GM23338 (cell line): Measurements from ENCODE around the gene KDSR. TPM values are rescaled to one million over a fixed set of nuclear protein-coding genes. Genes with fewer than 3 reads are reported as not detected.

Experiments used
- ATAC-seq: fragments of 200-7000 bp; cut with Tn5 transposase; 3 replicates; pipeline ENCODE4 v1.9.1; 2020
- DNase-seq: peaks from one replicate; pipeline ENCODE4 v3.0.0-alpha.2; 2015; ENCODE audit warnings: low spot score
- H2AFZ ChIP-seq: fragments of 200-600 bp; sonication (generic); 2 replicates; pipeline ENCODE4 v1.8.0; 2016; ENCODE audit warnings: antibody characterized with exemption, mild to moderate bottlenecking, moderate library complexity
- H3F3A ChIP-seq: fragments of 200-600 bp; sonication (generic); replicated peaks from 2 replicates; pipeline ENCODE4 v1.8.0; 2017; ENCODE audit warnings: antibody characterized with exemption, mixed run types, low read depth
- H3K27ac ChIP-seq: fragments of 200-600 bp; sonication (generic); 2 replicates; pipeline ENCODE4 v1.6.1; 2016; ENCODE audit warnings: low read depth
- H3K27me3 ChIP-seq: fragments of 200-600 bp; sonication (generic); 2 replicates; pipeline ENCODE4 v1.8.0; 2016; ENCODE audit warnings: mild to moderate bottlenecking, mixed run types, moderate library complexity; ENCODE audit not compliant: insufficient read depth
- H3K36me3 ChIP-seq: fragments of 200-600 bp; sonication (generic); 2 replicates; pipeline ENCODE4 v1.8.0; 2016; ENCODE audit warnings: mild to moderate bottlenecking; ENCODE audit not compliant: insufficient read depth
- H3K4me1 ChIP-seq: fragments of 200-600 bp; sonication (generic); 2 replicates; pipeline ENCODE4 v1.8.0; 2016; ENCODE audit warnings: mild to moderate bottlenecking, moderate library complexity; ENCODE audit not compliant: insufficient read depth
- H3K4me2 ChIP-seq: fragments of 200-600 bp; sonication (generic); 2 replicates; pipeline ENCODE4 v1.7.1; 2017; ENCODE audit warnings: mixed run types
- H3K4me3 ChIP-seq: fragments of 200-600 bp; sonication (generic); 2 replicates; pipeline ENCODE4 v1.6.1; 2016; ENCODE audit warnings: mixed run types
- H3K79me2 ChIP-seq: fragments of 200-600 bp; sonication (generic); replicated peaks from 2 replicates; pipeline ENCODE4 v1.8.0; 2017; ENCODE audit warnings: mild to moderate bottlenecking; ENCODE audit not compliant: insufficient read depth
- H3K9me2 ChIP-seq: fragments of 200-600 bp; sonication (generic); 2 replicates; pipeline ENCODE4 v1.8.0; 2017; ENCODE audit not compliant: insufficient read depth
- H4K20me1 ChIP-seq: fragments of 200-600 bp; sonication (generic); replicated peaks from 2 replicates; pipeline ENCODE4 v1.8.0; 2017; ENCODE audit warnings: mild to moderate bottlenecking; ENCODE audit not compliant: insufficient read depth
- H3K27ac Mint-ChIP-seq: 2 replicates; pipeline ENCODE4 v1.8.0; 2020; ENCODE audit warnings: inconsistent platforms, mild to moderate bottlenecking, moderate library complexity, mixed read lengths
- H3K27me3 Mint-ChIP-seq: 3 replicates; pipeline ENCODE4 v1.8.0; 2022; ENCODE audit warnings: low read depth, mild to moderate bottlenecking, moderate library complexity, mixed read lengths, inconsistent platforms; ENCODE audit not compliant: insufficient read depth, poor library complexity
- H3K36me3 Mint-ChIP-seq: 3 replicates; pipeline ENCODE4 v1.8.0; 2021; ENCODE audit warnings: low read depth, mild to moderate bottlenecking, inconsistent platforms, moderate library complexity, mixed read lengths
- H3K4me1 Mint-ChIP-seq: 3 replicates; pipeline ENCODE4 v1.8.0; 2020; ENCODE audit warnings: mild to moderate bottlenecking, inconsistent platforms, mixed read lengths
- H3K4me3 Mint-ChIP-seq: 3 replicates; pipeline ENCODE4 v1.8.0; 2021; ENCODE audit warnings: moderate library complexity, mild to moderate bottlenecking, inconsistent platforms, mixed read lengths
- H3K9me3 Mint-ChIP-seq: 3 replicates; pipeline ENCODE4 v1.8.0; 2020; ENCODE audit warnings: moderate library complexity, mild to moderate bottlenecking, inconsistent platforms, mixed read lengths
- CTCF ChIP-seq, 2 experiments: fragments of 200-600 bp in 1 of 2; sonication (generic) in 1 of 2; conservative IDR thresholded peaks; 2 replicates each; pipeline versions ENCODE4 v1.5.1 to v1.6.1; 2016 to 2017; ENCODE audit warnings: antibody characterized with exemption in 2 of 2, low read depth in 2 of 2, mild to moderate bottlenecking in 2 of 2, moderate library complexity in 1 of 2
- ETS1 ChIP-seq: IDR thresholded peaks from 2 replicates; pipeline ENCODE4 v1.6.1; 2016; ENCODE audit warnings: antibody characterized with exemption
- EZH2 ChIP-seq: fragments of 200-600 bp; sonication (generic); IDR thresholded peaks from one replicate; pipeline ENCODE4 v1.8.0; 2017; ENCODE audit warnings: antibody characterized with exemption, mild to moderate bottlenecking, low read depth; ENCODE audit not compliant: unreplicated experiment
- EZH2phosphoT487 ChIP-seq: fragments of 200-600 bp; sonication (generic); IDR thresholded peaks from one replicate; pipeline ENCODE4 v1.8.1; 2018; ENCODE audit warnings: antibody characterized with exemption; ENCODE audit not compliant: unreplicated experiment
- POLR2AphosphoS5 ChIP-seq: IDR thresholded peaks from 2 replicates; pipeline ENCODE4 v1.6.1; 2016; ENCODE audit warnings: antibody characterized with exemption, low read depth
- STAT1 ChIP-seq: IDR thresholded peaks from one replicate; pipeline ENCODE4 v1.6.1; 2016; ENCODE audit warnings: antibody characterized with exemption; ENCODE audit not compliant: unreplicated experiment
- ZNF331 ChIP-seq: fragments of 250-450 bp; sonication (Bioruptor Pico); IDR thresholded peaks from 2 replicates; pipeline ENCODE4 v1.5.0; 2020; ENCODE audit warnings: low read depth, mild to moderate bottlenecking, moderate library complexity
- ZNF462 ChIP-seq: fragments of 250-450 bp; sonication (Bioruptor Pico); IDR thresholded peaks from 2 replicates; pipeline ENCODE4 v1.5.0; 2020; ENCODE audit warnings: mild to moderate bottlenecking, moderate library complexity
- polyA plus RNA-seq: library from polyadenylated mRNA; unstranded; fragments of >200 nt; fragmentation: Nextera tagmentation; extraction: Ambion mirVana; gene quantifications from 2 replicates; pipeline ENCODE4 v1.2.1, GENCODE V29; 2016
- total RNA-seq: library from RNA; depleted of rRNA; stranded (reverse); fragments of >200 nt; shearing (Covaris generic); gene quantifications from 2 replicates; pipeline ENCODE4 v1.2.3, GENCODE V29; 2014

KDSR gene
- total and polyA plus RNA-seq, 2 experiments from 2014 or later = 23.7 to 36.3 TPM

- Mint-ChIP-seq H3K4me1 (peaks cover 14% of the 10 kb centered on the region), H3K4me3 (no peak overlapping the region), H3K36me3 (no peaks in the 10 kb centered on the region), H3K27me3 (no peaks in the 10 kb centered on the region), H3K9me3 (no peaks in the 10 kb centered on the region), H3K27ac (no peak overlapping the region)
- Histone ChIP-seq H3K79me2 (no peaks in the 10 kb centered on the region), H3F3A (no peaks in the 10 kb centered on the region), H3K27ac (no peak overlapping the region), H3K4me3 (no peak overlapping the region), H2AFZ (no peak overlapping the region), H3K4me2 (no peak overlapping the region), H3K27me3 (no peaks in the 10 kb centered on the region), H4K20me1 (no peaks in the 10 kb centered on the region), H3K36me3 (no peaks in the 10 kb centered on the region), H3K4me1 (0 out of 2 replicates have a peak, but pooled peaks cover 3% of the 10 kb centered on the region), H3K9me2 (peaks cover 10% of the 10 kb centered on the region)
- ATAC-seq (no peak), DNase-seq (no peak)
- TF ChIP-seq ZNF331 (CRISPR knock-in tag) (no peak), STAT1 (no peak), ETS1 (no peak), POLR2AphosphoS5 (no peak), CTCF (conservative IDR thresholded peaks at IDR 0.05; ENCODE audit: low read depth in 2 of 2) (no peak), EZH2phosphoT487 (no peak), ZNF462 (CRISPR knock-in tag) (no peak), EZH2 (no peak)
These were observed 75.7 kb downstream of the KDSR start for GRCh38 chr18:63291278-63291677.
